CD4-positive, alpha-beta memory T cell (primary cell): Measurements from ENCODE around the gene IMP3. TPM values are rescaled to one million over a fixed set of nuclear protein-coding genes. Genes with fewer than 3 reads are reported as not detected.

Experiments used
- CTCF ChIA-PET: fragments of 350-600 bp; sonication (Branson Sonifier 250); formaldehyde crosslinking; loops from one replicate; lab custom pipeline; 2021; ENCODE audit warnings: inconsistent platforms; ENCODE audit not compliant: partially characterized antibody; lab: Charles Lee
- POLR2A ChIA-PET: fragments of 350-600 bp; sonication (Branson Sonifier 250); formaldehyde crosslinking; loops from one replicate; lab custom pipeline; 2021; ENCODE audit not compliant: partially characterized antibody; lab: Charles Lee
- DNase-seq, 5 donors: peaks; one replicate each; pipeline versions ENCODE4 v3.0.0 to v3.0.0-alpha.2; 2020 to 2022; ENCODE audit warnings: mixed read lengths in 1 of 5
- H3K27ac ChIP-seq: one replicate; pipeline ENCODE4 v1.7.0; 2013; ENCODE audit warnings: low read depth, low read length
- H3K27me3 ChIP-seq: 2 replicates; pipeline ENCODE4 v1.7.0; 2013; ENCODE audit warnings: mild to moderate bottlenecking, low read length, moderate library complexity; ENCODE audit not compliant: insufficient read depth
- H3K36me3 ChIP-seq: 2 replicates; pipeline ENCODE4 v1.7.0; 2013; ENCODE audit warnings: mild to moderate bottlenecking, low read length, moderate library complexity; ENCODE audit not compliant: insufficient read depth
- H3K4me1 ChIP-seq: 2 replicates; pipeline ENCODE4 v1.7.0; 2013; ENCODE audit warnings: mild to moderate bottlenecking, low read length, moderate library complexity; ENCODE audit not compliant: insufficient read depth
- H3K4me3 ChIP-seq, 2 donors: one replicate each; pipeline ENCODE4 v1.7.0; 2013; ENCODE audit warnings: low read length in 2 of 2, mild to moderate bottlenecking in 1 of 2
- H3K9me3 ChIP-seq, 2 donors: one replicate each; pipeline ENCODE4 v1.7.0; 2013; ENCODE audit warnings: low read length in 2 of 2, control low read depth in 1 of 2; ENCODE audit not compliant: control insufficient read depth in 1 of 2
- H3K27ac Mint-ChIP-seq, 7 donors: one replicate each; pipeline ENCODE4 v1.8.0; 2020 to 2021; ENCODE audit warnings: mixed read lengths in 7 of 7, mild to moderate bottlenecking in 6 of 7, inconsistent platforms in 3 of 7, moderate library complexity in 3 of 7
- H3K27me3 Mint-ChIP-seq, 2 donors: one replicate each; pipeline ENCODE4 v1.8.0; 2020 to 2021; ENCODE audit warnings: mixed read lengths in 2 of 2
- H3K36me3 Mint-ChIP-seq, 2 donors: one replicate each; pipeline ENCODE4 v1.8.0; 2020 to 2021; ENCODE audit warnings: mixed read lengths in 2 of 2, inconsistent platforms in 1 of 2, mild to moderate bottlenecking in 1 of 2
- H3K4me1 Mint-ChIP-seq, 4 donors: one replicate each; pipeline ENCODE4 v1.8.0; 2020 to 2021; ENCODE audit warnings: mixed read lengths in 4 of 4, mild to moderate bottlenecking in 1 of 4
- H3K4me3 Mint-ChIP-seq, 8 donors: one replicate each; pipeline ENCODE4 v1.8.0; 2020 to 2021; ENCODE audit warnings: mixed read lengths in 8 of 8, mild to moderate bottlenecking in 7 of 8, moderate library complexity in 6 of 8, inconsistent platforms in 3 of 8
- H3K9me3 Mint-ChIP-seq, 8 donors: one replicate each; pipeline ENCODE4 v1.8.0; 2020 to 2021; ENCODE audit warnings: mixed read lengths in 8 of 8, mild to moderate bottlenecking in 5 of 8, inconsistent platforms in 3 of 8, moderate library complexity in 1 of 8
- intact Hi-C: fragments of 100-400 bp; cut with micrococcal nuclease; formaldehyde crosslinking; loops from one replicate; pipeline ENCODE4 v1.15.1; 2023
- polyA plus RNA-seq, 2 donors: library from polyadenylated mRNA; unstranded; fragments of 300-500 nt; fragmentation: Illumina TruSeq; gene quantifications; one replicate each; pipeline ENCODE4 v1.2.3, GENCODE V29; 2021
- total RNA-seq, 2 experiments: library from RNA; stranded (reverse); gene quantifications; one replicate each; pipeline ENCODE4 v1.2.3, GENCODE V29; 2021

The IMP3 gene
- total and polyA plus RNA-seq, 4 experiments from 2014 or later, result 85.5 to 211 (median 144) TPM

- Histone ChIP-seq H3K4me1 (peaks cover 17% of the 10 kb centered on the region), H3K4me3 (no peak overlapping the region), H3K9me3 (no peaks in the 10 kb centered on the region), H3K27ac (no peak overlapping the region), H3K36me3 (peaks cover 26% of the 10 kb centered on the region), H3K27me3 (no peaks in the 10 kb centered on the region)
- peak overlapping the region in 4 of 7 donors; percentile 22 to 62 (median 43) for H3K27ac Mint-ChIP-seq
- CTCF ChIA-PET, result no interaction called here
- intact Hi-C loops, result no loop called here
- no peak overlapping the region for H3K4me3 Mint-ChIP-seq
- DNase-seq, result no peak
- POLR2A ChIA-PET, result interaction anchor here (0.8 to 2.3 kb wide), 3 partner anchors 9 to 23 kb away, joined by 3 to 12 read pairs (median 4); partner anchors contain the start of genes IMP3 and SNUPN
- H3K4me1 Mint-ChIP-seq, result peaks cover 17 to 28% (median 24%) of the 10 kb centered on the region in 4 donors
- peaks cover 36 to 63% of the 10 kb centered on the region in 2 donors for H3K36me3 Mint-ChIP-seq
- no peaks in the 10 kb centered on the region for H3K27me3 Mint-ChIP-seq
- H3K9me3 Mint-ChIP-seq, result no peaks in the 10 kb centered on the region
These were observed 23.3 kb downstream of the IMP3 start for GRCh38 chr15:75616766-75617165.

GRCh38 chr15:75606711-75607699 lies 33.0 kb downstream of the IMP3 start:
- POLR2A ChIA-PET, result interaction anchor here (0.6 to 5.2 kb wide), 15 partner anchors 9 to 238 kb away, joined by 3 to 56 read pairs (median 10); partner anchors contain the start of genes IMP3, MAN2C1, PTPN9 and SNUPN
- Mint-ChIP-seq H3K27me3 (no peaks in the 10 kb centered on the region), H3K9me3 (no peaks in the 10 kb centered on the region), H3K36me3 (peaks cover 32 to 42% of the 10 kb centered on the region in 2 donors), H3K4me1 (peaks cover 34 to 56% (median 46%) of the 10 kb centered on the region in 4 donors), H3K4me3 (peak overlapping the region; percentile 71 to 82 (median 78)), H3K27ac (peak overlapping the region; percentile 78 to 94 (median 91))
- Histone ChIP-seq H3K9me3 (no peaks in the 10 kb centered on the region), H3K4me3 (peak overlapping the region; percentile 5 to 40), H3K36me3 (peaks cover 10% of the 10 kb centered on the region), H3K27me3 (no peaks in the 10 kb centered on the region), H3K4me1 (peaks cover 47% of the 10 kb centered on the region), H3K27ac (peak overlapping the region; percentile 39)
- intact Hi-C loops, result loop anchor here (2.0 kb wide), 1 partner anchor 34 kb away; the partner anchor contains the start of gene IMP3
- CTCF ChIA-PET, result interaction anchor here (0.7 to 3.0 kb wide), 6 partner anchors 9 to 153 kb away, joined by 3 to 18 read pairs (median 4); partner anchors contain the start of genes IMP3 and PTPN9
- DNase-seq, result peak; percentile 43 to 57 (median 52)

GRCh38 chr15:75606026-75606425 lies 34.0 kb downstream of the IMP3 start:
- no peaks in the 10 kb centered on the region for H3K27me3 ChIP-seq
- peak overlapping the region; percentile 39 for H3K27ac ChIP-seq
- intact Hi-C loops, result loop anchor here (2.0 kb wide), 1 partner anchor 35 kb away; the partner anchor contains the start of gene IMP3
- H3K4me3 Mint-ChIP-seq, result peak overlapping the region; percentile 71 to 82 (median 78)
- no peaks in the 10 kb centered on the region for H3K27me3 Mint-ChIP-seq
- no peaks in the 10 kb centered on the region for H3K9me3 Mint-ChIP-seq
- H3K36me3 Mint-ChIP-seq, result peaks cover 32 to 46% of the 10 kb centered on the region in 2 donors
- peaks cover 47% of the 10 kb centered on the region for H3K4me1 ChIP-seq
- H3K36me3 ChIP-seq, result peaks cover 10% of the 10 kb centered on the region
- H3K27ac Mint-ChIP-seq, result peak overlapping the region; percentile 78 to 94 (median 91)
- peak overlapping the region; percentile 5 to 40 for H3K4me3 ChIP-seq
- H3K9me3 ChIP-seq, result no peaks in the 10 kb centered on the region
- ChIA-PET POLR2A (interaction anchor here (0.6 to 5.2 kb wide), 10 partner anchors 8 to 238 kb away, joined by 3 to 56 read pairs (median 14); partner anchors contain the start of genes IMP3, MAN2C1, PTPN9 and SNUPN), CTCF (interaction anchor here (0.7 to 3.0 kb wide), 5 partner anchors 8 to 152 kb away, joined by 3 to 18 read pairs (median 6); partner anchors contain the start of genes IMP3 and PTPN9)
- DNase-seq, result no peak
- peaks cover 34 to 56% (median 45%) of the 10 kb centered on the region in 4 donors for H3K4me1 Mint-ChIP-seq

- Histone ChIP-seq H3K9me3 (no peaks in the 10 kb centered on the region), H3K4me3 (no peak overlapping the region), H3K27me3 (no peaks in the 10 kb centered on the region), H3K4me1 (peaks cover 27% of the 10 kb centered on the region), H3K27ac (no peak overlapping the region), H3K36me3 (peaks cover 30% of the 10 kb centered on the region)
- ChIA-PET POLR2A (interaction anchor here (1.2 to 2.8 kb wide), 3 partner anchors 9 to 40 kb away, joined by 3 to 28 read pairs (median 8); partner anchors contain the start of genes IMP3 and SNUPN), CTCF (interaction anchor here (3.5 kb wide), 1 partner anchor 8 kb away, joined by 18 read pairs; no protein-coding TSS in a partner anchor)
- DNase-seq, result no peak
- peaks cover 18 to 30% (median 23%) of the 10 kb centered on the region in 4 donors for H3K4me1 Mint-ChIP-seq
- no peak overlapping the region for H3K4me3 Mint-ChIP-seq
- no peaks in the 10 kb centered on the region for H3K27me3 Mint-ChIP-seq
- no peaks in the 10 kb centered on the region for H3K9me3 Mint-ChIP-seq
- peaks cover 48 to 51% of the 10 kb centered on the region in 2 donors for H3K36me3 Mint-ChIP-seq
- intact Hi-C loops, result loop anchor here (5.0 kb wide), 1 partner anchor 83 kb away; no protein-coding TSS in a partner anchor
- H3K27ac Mint-ChIP-seq, result peak overlapping the region in 2 of 7 donors; percentile 25 to 36
These were observed 40.6 kb downstream of the IMP3 start for GRCh38 chr15:75599401-75599800.

GRCh38 chr15:75598361-75598760 lies 41.7 kb downstream of the IMP3 start:
- Histone ChIP-seq H3K36me3 (peaks cover 26% of the 10 kb centered on the region), H3K27ac (no peak overlapping the region), H3K27me3 (no peaks in the 10 kb centered on the region), H3K4me1 (peaks cover 25% of the 10 kb centered on the region), H3K9me3 (no peaks in the 10 kb centered on the region), H3K4me3 (no peak overlapping the region)
- DNase-seq, result no peak
- Mint-ChIP-seq H3K4me1 (peaks cover 16 to 26% (median 21%) of the 10 kb centered on the region in 4 donors), H3K36me3 (peaks cover 48 to 49% of the 10 kb centered on the region in 2 donors), H3K9me3 (no peaks in the 10 kb centered on the region), H3K4me3 (peak overlapping the region in 3 of 8 donors; percentile 5 to 61 (median 30)), H3K27me3 (no peaks in the 10 kb centered on the region), H3K27ac (peak overlapping the region in 2 of 7 donors; percentile 72 to 82)
- intact Hi-C loops, result loop anchor here (5.0 kb wide), 1 partner anchor 84 kb away; no protein-coding TSS in a partner anchor
- CTCF ChIA-PET, result interaction anchor here (1.3 to 3.5 kb wide), 11 partner anchors 9 to 231 kb away, joined by 3 to 31 read pairs (median 6); partner anchors contain the start of genes IMP3 and PTPN9
- POLR2A ChIA-PET, result interaction anchor here (0.6 to 2.8 kb wide), 5 partner anchors 9 to 50 kb away, joined by 3 to 28 read pairs (median 8); partner anchors contain the start of genes IMP3, SNUPN and SNX33

GRCh38 chr15:75597667-75598341 lies 42.2 kb downstream of the IMP3 start:
- POLR2A ChIA-PET, result interaction anchor here (1.0 to 2.8 kb wide), 5 partner anchors 10 to 50 kb away, joined by 3 to 28 read pairs (median 8); partner anchors contain the start of genes IMP3, PTPN9, SNUPN and SNX33
- H3K27me3 Mint-ChIP-seq, result no peaks in the 10 kb centered on the region
- Histone ChIP-seq H3K9me3 (no peaks in the 10 kb centered on the region), H3K27ac (no peak overlapping the region), H3K4me3 (no peak overlapping the region), H3K27me3 (no peaks in the 10 kb centered on the region), H3K4me1 (peaks cover 25% of the 10 kb centered on the region), H3K36me3 (peaks cover 26% of the 10 kb centered on the region)
- peak; percentile 19 to 50 (median 33) for DNase-seq
- peak overlapping the region in 6 of 8 donors; percentile 1 to 68 (median 36) for H3K4me3 Mint-ChIP-seq
- H3K27ac Mint-ChIP-seq, result peak overlapping the region in 6 of 7 donors; percentile 15 to 93 (median 59)
- intact Hi-C loops, result loop anchor here (2.0 to 5.0 kb wide), 2 partner anchors 43 to 84 kb away; partner anchors contain the start of gene IMP3
- CTCF ChIA-PET, result interaction anchor here (0.6 to 3.5 kb wide), 23 partner anchors 9 to 230 kb away, joined by 3 to 31 read pairs (median 4); partner anchors contain the start of genes IMP3, PTPN9 and SNUPN
- peaks cover 16 to 26% (median 21%) of the 10 kb centered on the region in 4 donors for H3K4me1 Mint-ChIP-seq
- H3K36me3 Mint-ChIP-seq, result peaks cover 48 to 49% of the 10 kb centered on the region in 2 donors
- H3K9me3 Mint-ChIP-seq, result no peaks in the 10 kb centered on the region
